GM12891 (cell line): Measurements from ENCODE around the gene DOK5.

ENCODE experiments used
- POLR2A ChIP-seq: IDR thresholded peaks from 2 replicates; pipeline ENCODE4 v1.6.1; 2011; ENCODE audit warnings: low read depth, low read length, control low read depth
- POLR2AphosphoS5 ChIP-seq: IDR thresholded peaks from 2 replicates; pipeline ENCODE4 v1.6.1; 2011; ENCODE audit warnings: low read depth, low read length, control low read depth
- TAF1 ChIP-seq: IDR thresholded peaks from 2 replicates; pipeline ENCODE4 v1.6.1; 2011; ENCODE audit warnings: low read depth, low read length, control low read depth

DNA sequence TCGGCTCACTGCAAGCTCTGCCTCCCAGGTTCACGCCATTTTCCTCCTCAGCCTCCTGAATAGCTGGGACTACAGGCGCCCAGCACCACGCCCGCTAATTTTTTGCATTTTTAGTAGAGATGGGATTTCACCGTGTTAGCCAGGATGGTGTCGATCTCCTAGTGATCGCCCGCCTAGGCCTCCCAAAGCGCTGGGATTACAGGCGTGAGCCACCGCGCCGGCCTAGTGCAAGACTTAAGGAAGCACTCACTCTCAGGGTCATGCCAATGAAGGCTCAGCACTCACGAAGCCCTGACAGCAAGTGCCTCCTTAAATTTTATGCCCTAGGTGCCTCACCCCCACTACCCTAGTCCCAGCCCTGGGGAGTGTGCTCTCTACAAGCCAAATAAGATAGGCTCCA is 4.7 kb upstream of the DOK5 start:
- TF ChIP-seq POLR2AphosphoS5 = no peak
- TF ChIP-seq POLR2A = no peak
- TF ChIP-seq TAF1 = no peak
